ENCODE results near the gene NOD2. TPM values are rescaled to one million over a fixed set of nuclear protein-coding genes. Genes with fewer than 3 reads are reported as not detected.

The NOD2 gene
- total RNA-seq, 6 donors from 2014 or later = 8.5 to 27.2 (median 11.2) TPM

DNA sequence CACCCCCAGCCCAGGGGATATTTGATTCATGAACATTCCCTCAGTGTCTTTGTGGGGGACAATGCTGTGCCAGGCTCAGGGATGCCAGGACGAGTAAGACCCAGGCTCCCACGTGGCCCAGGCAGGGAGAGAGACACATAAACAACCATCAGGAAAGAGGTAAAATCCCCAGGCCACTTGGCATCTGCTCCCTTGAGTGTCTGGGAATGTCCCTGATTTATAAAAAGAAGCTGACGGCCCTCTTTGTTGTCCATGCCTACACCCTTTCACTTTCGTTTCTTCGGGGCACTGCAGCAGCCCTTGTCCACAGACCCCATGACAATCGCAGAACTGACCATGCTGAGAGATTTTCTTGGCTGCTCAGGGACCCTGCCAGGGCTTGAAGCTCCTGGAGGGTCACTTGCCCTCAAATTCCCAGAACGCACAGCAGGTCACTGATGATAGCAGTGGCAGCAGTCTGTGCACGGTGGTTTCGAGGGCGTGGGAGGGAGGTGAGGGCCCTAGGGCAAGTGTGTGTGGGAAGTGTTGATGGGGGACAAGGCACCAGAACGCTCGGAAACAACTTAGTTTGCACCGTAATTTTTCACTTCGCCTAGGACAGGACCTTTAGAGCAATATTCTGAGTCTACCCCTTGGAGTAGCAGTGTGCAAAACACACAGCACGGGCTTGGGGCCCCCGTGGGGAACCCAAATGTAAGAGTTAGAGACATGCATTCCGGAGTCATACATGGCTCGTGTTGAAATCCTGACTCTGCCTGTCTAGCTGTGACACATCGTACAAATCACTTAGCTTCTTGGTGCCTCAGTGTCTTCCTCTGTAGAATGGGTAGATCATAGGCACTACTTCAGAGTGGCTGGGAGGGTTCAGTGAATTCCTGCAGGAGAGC lies 4.7 kb downstream of the NOD2 start:
- H3K9me3 ChIP-seq = no peaks in the 10 kb centered on the region
- DNase-seq = peak in 1 of 2 donors; percentile 77
- H3K27ac ChIP-seq = peak overlapping the region; percentile 77 to 89 (median 87)
- WGBS, 2 donors = 37 to 42% methylated on average over 18 to 19 of the region's 19 CpGs
- TF ChIP-seq POLR2A (IDR thresholded peaks at IDR 0.05) = peak in 1 of 4 donors; percentile 9
- TF ChIP-seq, protein P1, sequence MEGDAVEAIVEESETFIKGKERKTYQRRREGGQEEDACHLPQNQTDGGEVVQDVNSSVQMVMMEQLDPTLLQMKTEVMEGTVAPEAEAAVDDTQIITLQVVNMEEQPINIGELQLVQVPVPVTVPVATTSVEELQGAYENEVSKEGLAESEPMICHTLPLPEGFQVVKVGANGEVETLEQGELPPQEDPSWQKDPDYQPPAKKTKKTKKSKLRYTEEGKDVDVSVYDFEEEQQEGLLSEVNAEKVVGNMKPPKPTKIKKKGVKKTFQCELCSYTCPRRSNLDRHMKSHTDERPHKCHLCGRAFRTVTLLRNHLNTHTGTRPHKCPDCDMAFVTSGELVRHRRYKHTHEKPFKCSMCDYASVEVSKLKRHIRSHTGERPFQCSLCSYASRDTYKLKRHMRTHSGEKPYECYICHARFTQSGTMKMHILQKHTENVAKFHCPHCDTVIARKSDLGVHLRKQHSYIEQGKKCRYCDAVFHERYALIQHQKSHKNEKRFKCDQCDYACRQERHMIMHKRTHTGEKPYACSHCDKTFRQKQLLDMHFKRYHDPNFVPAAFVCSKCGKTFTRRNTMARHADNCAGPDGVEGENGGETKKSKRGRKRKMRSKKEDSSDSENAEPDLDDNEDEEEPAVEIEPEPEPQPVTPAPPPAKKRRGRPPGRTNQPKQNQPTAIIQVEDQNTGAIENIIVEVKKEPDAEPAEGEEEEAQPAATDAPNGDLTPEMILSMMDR (IDR thresholded peaks at IDR 0.05) = no peak
- TF ChIP-seq POLR2AphosphoS5 (IDR thresholded peaks at IDR 0.05) = peak; percentile 11 to 52
- TF ChIP-seq EP300 (IDR thresholded peaks at IDR 0.05) = peak in 1 of 4 donors; percentile 71
- H3K4me1 ChIP-seq = peaks cover 26 to 55% (median 40%) of the 10 kb centered on the region in 4 donors
- no peaks in the 10 kb centered on the region for H3K27me3 ChIP-seq
- peak; percentile 34 to 52 for ATAC-seq (ENCODE audit: low FRiP score in 2 of 2)
- H3K36me3 ChIP-seq = no peaks in the 10 kb centered on the region
- H3K4me3 ChIP-seq = peak overlapping the region; percentile 27 to 54 (median 42)

GRCh38 chr16:50699326-50700159 lies 6.1 kb downstream of the NOD2 start:
- peak in 1 of 2 donors; percentile 58 for DNase-seq
- no peak for ATAC-seq (ENCODE audit: low FRiP score in 2 of 2)
- Histone ChIP-seq H3K4me3 (no peak overlapping the region), H3K27ac (peak overlapping the region in 1 of 4 donors; percentile 20), H3K4me1 (peaks cover 22 to 42% (median 30%) of the 10 kb centered on the region in 4 donors), H3K9me3 (peaks cover 4 to 13% (median 8%) of the 10 kb centered on the region in 4 donors), H3K27me3 (no peaks in the 10 kb centered on the region), H3K36me3 (no peaks in the 10 kb centered on the region)
- TF ChIP-seq, protein P1 (IDR thresholded peaks at IDR 0.05) = no peak
- no peak for TF ChIP-seq POLR2AphosphoS5 (IDR thresholded peaks at IDR 0.05)
- TF ChIP-seq POLR2A (IDR thresholded peaks at IDR 0.05) = no peak
- TF ChIP-seq EP300 (IDR thresholded peaks at IDR 0.05) = no peak
- WGBS, 2 donors = 70 to 79% methylated on average over 10 to 12 of the region's 19 CpGs

- no peak for ATAC-seq (ENCODE audit: low FRiP score in 2 of 2)
- DNase-seq = peak in 1 of 2 donors; percentile 10
- Histone ChIP-seq H3K27ac (no peak overlapping the region), H3K9me3 (peaks cover 6 to 15% (median 9%) of the 10 kb centered on the region in 4 donors), H3K27me3 (no peaks in the 10 kb centered on the region), H3K36me3 (no peaks in the 10 kb centered on the region), H3K4me1 (peaks cover under 1 to 12% (median 6%) of the 10 kb centered on the region in 4 donors), H3K4me3 (no peak overlapping the region)
- no peak for TF ChIP-seq POLR2AphosphoS5 (IDR thresholded peaks at IDR 0.05)
- no peak for TF ChIP-seq EP300 (IDR thresholded peaks at IDR 0.05)
- TF ChIP-seq, protein P1 (IDR thresholded peaks at IDR 0.05) = no peak
- WGBS, 2 donors = 78 to 95% methylated on average over 3 of the region's 3 CpGs
Observed at GRCh38 chr16:50702725-50703124, 9.3 kb downstream of the NOD2 start.

DNA sequence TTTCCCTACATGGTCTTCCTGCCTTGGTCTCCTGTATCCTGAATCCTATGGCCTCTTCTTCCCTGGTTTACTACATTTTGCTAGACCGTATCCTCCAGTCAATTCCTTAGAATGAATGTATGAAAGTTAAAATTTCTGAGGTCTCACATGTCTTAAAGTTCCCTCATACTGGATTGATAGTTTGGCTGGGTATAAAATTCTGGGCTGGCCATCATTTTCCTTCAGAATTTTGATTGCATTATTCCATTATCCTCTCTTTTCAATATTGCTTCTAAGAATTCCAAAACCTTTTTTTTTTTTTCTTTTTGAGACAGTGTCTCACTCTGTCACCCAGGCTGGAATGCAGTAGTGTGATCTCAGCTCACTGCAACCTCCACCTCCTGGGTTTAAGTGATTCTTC lies 10.8 kb downstream of the NOD2 start:
- H3K4me1 ChIP-seq = peaks cover 8 to 13% (median 11%) of the 10 kb centered on the region in 4 donors
- no peak overlapping the region for H3K27ac ChIP-seq
- H3K9me3 ChIP-seq = peaks cover 6 to 15% (median 9%) of the 10 kb centered on the region in 4 donors
- no peaks in the 10 kb centered on the region for H3K36me3 ChIP-seq
- TF ChIP-seq POLR2AphosphoS5 (IDR thresholded peaks at IDR 0.05) = no peak
- no peak overlapping the region for H3K4me3 ChIP-seq
- DNase-seq (no peak), ATAC-seq (ENCODE audit: low FRiP score in 2 of 2) (no peak)
- 89 to 93% methylated on average over 1 of the region's 1 CpG for WGBS, 2 donors
- H3K27me3 ChIP-seq = no peaks in the 10 kb centered on the region

Data from upper lobe of left lung (tissue), 6 donors.